ENCODE data around the gene PCDHGA4. TPM values are rescaled to one million over a fixed set of nuclear protein-coding genes. Genes with fewer than 3 reads are reported as not detected.
A peak's percentile ranks its signal among the peaks of the same experiment; 100 is the strongest.

Gene PCDHGA4
- total and polyA plus RNA-seq, 7 donors, result 0.47 to 11.3 (median 5.6) TPM; not detected in 2

DNA sequence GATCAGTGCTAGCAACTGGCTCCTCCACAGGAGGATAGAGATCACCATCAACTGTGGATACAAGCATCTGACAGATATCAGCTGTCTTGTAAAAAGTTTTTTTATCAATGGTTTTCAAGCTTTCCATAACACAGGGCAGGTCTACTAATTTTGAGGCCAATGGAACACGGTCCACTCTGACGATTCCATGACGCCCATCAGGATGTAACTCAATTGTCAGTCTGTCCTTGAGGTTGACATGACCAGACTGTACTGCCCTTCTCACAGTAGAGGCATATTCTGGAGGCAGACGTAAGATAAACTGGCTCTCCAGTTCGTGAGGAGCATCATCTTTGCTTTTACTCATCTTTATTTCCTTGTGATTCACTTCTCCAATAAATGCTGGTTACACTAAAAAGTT is 35.1 kb upstream of the PCDHGA4 start:
- peaks cover 37 to 56% (median 49%) of the 10 kb centered on the region in 4 donors for H3K9me3 ChIP-seq
- WGBS, 2 donors, result 75 to 80% methylated on average over 5 of the region's 5 CpGs
- TF ChIP-seq POLR2A (IDR thresholded peaks at IDR 0.05) (no peak), EP300 (IDR thresholded peaks at IDR 0.05) (no peak), POLR2AphosphoS5 (IDR thresholded peaks at IDR 0.05) (no peak)
- TF ChIP-seq, protein P1, sequence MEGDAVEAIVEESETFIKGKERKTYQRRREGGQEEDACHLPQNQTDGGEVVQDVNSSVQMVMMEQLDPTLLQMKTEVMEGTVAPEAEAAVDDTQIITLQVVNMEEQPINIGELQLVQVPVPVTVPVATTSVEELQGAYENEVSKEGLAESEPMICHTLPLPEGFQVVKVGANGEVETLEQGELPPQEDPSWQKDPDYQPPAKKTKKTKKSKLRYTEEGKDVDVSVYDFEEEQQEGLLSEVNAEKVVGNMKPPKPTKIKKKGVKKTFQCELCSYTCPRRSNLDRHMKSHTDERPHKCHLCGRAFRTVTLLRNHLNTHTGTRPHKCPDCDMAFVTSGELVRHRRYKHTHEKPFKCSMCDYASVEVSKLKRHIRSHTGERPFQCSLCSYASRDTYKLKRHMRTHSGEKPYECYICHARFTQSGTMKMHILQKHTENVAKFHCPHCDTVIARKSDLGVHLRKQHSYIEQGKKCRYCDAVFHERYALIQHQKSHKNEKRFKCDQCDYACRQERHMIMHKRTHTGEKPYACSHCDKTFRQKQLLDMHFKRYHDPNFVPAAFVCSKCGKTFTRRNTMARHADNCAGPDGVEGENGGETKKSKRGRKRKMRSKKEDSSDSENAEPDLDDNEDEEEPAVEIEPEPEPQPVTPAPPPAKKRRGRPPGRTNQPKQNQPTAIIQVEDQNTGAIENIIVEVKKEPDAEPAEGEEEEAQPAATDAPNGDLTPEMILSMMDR (IDR thresholded peaks at IDR 0.05), result no peak

DNA sequence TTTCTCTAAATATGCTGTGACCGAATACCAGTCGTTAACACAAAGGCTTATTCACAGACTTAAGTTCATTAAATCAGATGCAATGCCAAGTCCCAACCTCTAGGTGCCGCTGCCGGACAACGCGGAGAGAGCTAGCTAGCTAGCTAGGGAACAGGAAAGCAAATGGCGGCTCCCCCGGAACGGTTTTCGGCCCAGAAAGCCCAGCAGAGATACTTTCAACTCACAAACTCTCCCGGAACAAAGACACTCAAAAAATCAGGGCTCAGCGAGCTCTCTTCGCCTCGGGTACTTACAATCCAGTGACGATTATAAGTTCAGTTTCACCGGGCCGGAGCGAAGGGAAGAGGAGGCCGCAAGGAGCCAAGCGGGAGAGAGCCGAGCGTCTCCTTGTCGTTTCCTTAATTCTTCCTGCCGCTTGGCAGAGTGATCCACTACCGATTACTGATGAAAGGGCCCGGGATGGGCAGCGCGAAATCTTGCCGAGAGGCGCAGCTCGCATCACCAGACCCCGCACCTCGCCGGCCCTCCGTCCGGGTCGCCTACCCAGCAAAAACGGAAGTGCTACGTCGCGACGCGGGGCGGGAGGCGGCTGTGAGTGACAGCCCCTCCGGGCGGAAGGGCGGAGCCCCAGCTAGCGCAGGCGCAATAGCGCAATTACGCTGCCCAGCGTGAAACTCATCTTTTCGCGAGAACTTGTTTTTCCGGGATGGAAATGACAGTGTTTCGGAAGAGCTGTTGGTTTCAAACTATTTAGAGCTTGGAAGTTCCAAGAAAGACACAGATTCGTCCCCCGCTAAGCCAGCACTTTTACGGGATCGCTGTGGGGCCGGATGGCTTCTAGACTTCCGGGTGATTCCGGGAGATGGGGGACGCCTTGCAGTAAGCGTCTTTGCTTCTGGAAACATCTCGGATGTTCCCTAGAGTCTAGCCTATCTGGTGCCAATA is 34.3 kb upstream of the PCDHGA4 start, which contains the start of gene TAF7:
Gene TAF7 (minus strand): TSS at position 560 of the 945 bp plus-strand sequence. CDS start 740 bp downstream, outside the sequence.
- H3K4me3 ChIP-seq, result peak within 1 kb of the TSS; percentile 65 to 75 (median 66)
- peaks cover 13 to 43% (median 37%) of the 10 kb centered on the region in 4 donors for H3K36me3 ChIP-seq
- TF ChIP-seq, protein P1 (IDR thresholded peaks at IDR 0.05), result peak; percentile 26 to 73 (median 58)
- TF ChIP-seq EP300 (IDR thresholded peaks at IDR 0.05) (no peak), POLR2AphosphoS5 (IDR thresholded peaks at IDR 0.05) (peak; percentile 96 to 98 (median 96)), POLR2A (IDR thresholded peaks at IDR 0.05) (peak; percentile 81 to 86)
- no peaks in the 10 kb centered on the region for H3K27me3 ChIP-seq
- intact Hi-C loops (cut with DNase I), result loop anchor here (1.0 to 2.0 kb wide), 2 partner anchors 154 to 240 kb away; partner anchors contain the start of gene PCDHGC3
- H3K27ac ChIP-seq, result peak within 1 kb of the TSS; percentile 88 to 94 (median 90)
- H3K4me1 ChIP-seq, result peaks cover 0 to 11% (median 0%) of the 10 kb centered on the region in 4 donors
- 1 to 2% methylated on average over 67 of the region's 67 CpGs for WGBS, 2 donors
- peaks cover 35 to 48% (median 42%) of the 10 kb centered on the region in 4 donors for H3K9me3 ChIP-seq
- peak; percentile 93 for DNase-seq

More for the DNA sequence above, 35.1 kb upstream of the PCDHGA4 start:
- peak overlapping the region; percentile 88 to 94 (median 90) for H3K27ac ChIP-seq
- peaks cover 0 to 11% (median 0%) of the 10 kb centered on the region in 4 donors for H3K4me1 ChIP-seq
- peaks cover 13 to 47% (median 37%) of the 10 kb centered on the region in 4 donors for H3K36me3 ChIP-seq
- H3K4me3 ChIP-seq, result peak overlapping the region; percentile 65 to 75 (median 66)
- H3K27me3 ChIP-seq, result no peaks in the 10 kb centered on the region
- no peak for DNase-seq
- intact Hi-C loops (cut with DNase I), result loop anchor here (1.0 to 2.0 kb wide), 2 partner anchors 155 to 241 kb away; partner anchors contain the start of gene PCDHGC3

DNA sequence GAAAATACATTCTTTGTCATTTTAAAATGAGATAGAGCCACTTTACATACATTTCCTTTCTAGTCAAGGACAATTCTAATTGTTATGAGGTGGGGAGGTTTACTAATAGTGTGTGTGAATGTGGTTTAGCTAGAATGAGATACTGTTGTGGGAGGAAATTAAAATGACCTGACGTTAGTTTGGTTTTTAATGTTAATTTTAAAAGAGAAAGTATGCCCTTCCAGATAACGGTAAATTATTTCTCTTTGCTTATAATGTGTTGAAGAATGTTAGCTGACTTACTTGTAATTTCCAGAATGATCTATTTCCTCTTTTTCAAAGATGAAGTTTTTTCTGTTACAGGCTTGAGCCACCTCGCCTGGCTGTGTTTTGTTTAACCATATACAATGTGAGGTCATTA is 32.6 kb upstream of the PCDHGA4 start:
- 86 to 88% methylated on average over 3 of the region's 3 CpGs for WGBS, 2 donors
- H3K36me3 ChIP-seq, result peaks cover 13 to 27% (median 22%) of the 10 kb centered on the region in 4 donors
- H3K4me1 ChIP-seq, result peaks cover 0 to 11% (median 3%) of the 10 kb centered on the region in 4 donors
- no peak for DNase-seq
- no peak overlapping the region for H3K4me3 ChIP-seq
- peaks cover 21 to 30% (median 27%) of the 10 kb centered on the region in 4 donors for H3K9me3 ChIP-seq
- intact Hi-C loops (cut with DNase I), result no loop called here
- no peaks in the 10 kb centered on the region for H3K27me3 ChIP-seq
- TF ChIP-seq, protein P1 (IDR thresholded peaks at IDR 0.05), result no peak
- no peak for TF ChIP-seq EP300 (IDR thresholded peaks at IDR 0.05)
- no peak for TF ChIP-seq POLR2A (IDR thresholded peaks at IDR 0.05)
- TF ChIP-seq POLR2AphosphoS5 (IDR thresholded peaks at IDR 0.05), result no peak
- no peak overlapping the region for H3K27ac ChIP-seq

DNA sequence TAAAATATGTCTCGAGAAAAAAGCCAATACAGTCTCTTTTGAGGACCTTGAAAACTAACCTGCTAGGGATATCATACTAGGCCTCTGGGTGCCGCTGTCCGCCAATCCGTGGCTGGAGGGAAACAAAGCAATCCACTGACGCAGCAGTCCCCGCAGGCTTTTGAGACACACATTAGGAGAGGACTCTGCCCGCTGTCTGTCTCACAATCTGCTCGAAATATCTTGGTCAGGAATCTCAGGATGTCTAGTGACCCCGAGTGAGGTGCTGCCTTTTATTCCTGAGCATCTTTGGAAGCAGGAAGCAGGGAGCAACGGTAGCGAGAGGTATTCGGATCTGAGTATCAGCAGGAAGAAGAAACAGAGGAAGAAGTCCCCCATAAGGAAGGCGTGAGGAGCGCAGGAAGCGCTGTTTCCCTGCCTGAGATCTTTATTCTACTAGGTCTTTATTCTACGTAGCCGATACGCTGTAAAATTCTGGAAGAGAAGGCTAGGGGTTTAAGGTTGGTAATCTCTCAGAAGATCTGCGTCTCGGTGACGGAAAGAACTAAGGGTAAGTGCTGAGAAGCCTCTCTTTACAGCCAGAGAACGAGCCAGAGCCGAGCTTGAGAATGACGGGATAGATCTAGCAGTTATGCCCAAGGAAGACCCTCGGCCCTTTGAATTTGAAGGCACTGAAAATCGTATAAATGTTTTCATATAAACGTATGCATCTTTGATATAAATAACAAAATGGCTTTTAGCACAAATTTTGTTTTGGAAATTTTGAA is 28.6 kb upstream of the PCDHGA4 start:
- TF ChIP-seq POLR2AphosphoS5 (IDR thresholded peaks at IDR 0.05) (peak in 3 of 4 donors; percentile 15 to 37 (median 35)), EP300 (IDR thresholded peaks at IDR 0.05) (no peak)
- TF ChIP-seq, protein P1 (IDR thresholded peaks at IDR 0.05), result peak in 3 of 4 experiments; percentile 20 to 49 (median 35)
- peaks cover 0 to 6% (median 1%) of the 10 kb centered on the region in 4 donors for H3K4me1 ChIP-seq
- H3K27me3 ChIP-seq, result peaks cover 0 to 3% (median 0%) of the 10 kb centered on the region in 3 donors
- intact Hi-C loops (cut with DNase I), result no loop called here
- 13 to 19% methylated on average over 27 of the region's 27 CpGs for WGBS, 2 donors
- H3K9me3 ChIP-seq, result peaks cover 13 to 35% (median 22%) of the 10 kb centered on the region in 4 donors
- H3K27ac ChIP-seq, result peak overlapping the region; percentile 57 to 71 (median 64)
- H3K4me3 ChIP-seq, result peak overlapping the region; percentile 19 to 49 (median 38)
- no peaks in the 10 kb centered on the region for H3K36me3 ChIP-seq
- peak; percentile 76 for DNase-seq
